Chondrocyte (in vitro differentiated cells): ENCODE measurements around the gene CRYZL1. TPM values are rescaled to one million over a fixed set of nuclear protein-coding genes. Genes with fewer than 3 reads are reported as not detected.

ENCODE experiments used
- DNase-seq: peaks from one replicate; pipeline ENCODE4 v3.0.0; 2021; ENCODE audit warnings: mixed read lengths, low spot score
- H3K27ac Mint-ChIP-seq: one replicate; pipeline ENCODE4 v1.8.0; 2021; ENCODE audit warnings: mild to moderate bottlenecking, moderate library complexity, mixed read lengths; ENCODE audit not compliant: unreplicated experiment
- H3K27me3 Mint-ChIP-seq: 2 replicates; pipeline ENCODE4 v1.8.0; 2021; ENCODE audit warnings: low read depth, mixed read lengths
- H3K36me3 Mint-ChIP-seq: 2 replicates; pipeline ENCODE4 v1.8.0; 2021; ENCODE audit warnings: low read depth, mixed read lengths
- H3K4me1 Mint-ChIP-seq: 2 replicates; pipeline ENCODE4 v1.8.0; 2021; ENCODE audit warnings: low read depth, mild to moderate bottlenecking, mixed read lengths
- H3K4me3 Mint-ChIP-seq: one replicate; pipeline ENCODE4 v1.8.0; 2021; ENCODE audit warnings: mild to moderate bottlenecking, moderate library complexity, mixed read lengths; ENCODE audit not compliant: unreplicated experiment
- H3K9me3 Mint-ChIP-seq: 2 replicates; pipeline ENCODE4 v1.8.0; 2021; ENCODE audit warnings: low read depth, mixed read lengths
- total RNA-seq: library from RNA; stranded (reverse); gene quantifications from 3 replicates; pipeline ENCODE4 v1.2.1, GENCODE V29; 2021
- TF ChIP-seq, protein P1 (sequence below): fragments of 200-600 bp; sonication (generic); IDR thresholded peaks from 2 replicates; pipeline ENCODE4 v1.5.0; 2021; ENCODE audit warnings: antibody characterized with exemption, mild to moderate bottlenecking, moderate library complexity

The CRYZL1 gene
- total RNA-seq, 1 donor from 2014 or later, result 30.4 TPM

- Mint-ChIP-seq H3K27me3 (no peaks in the 10 kb centered on the region), H3K27ac (peak overlapping the region; percentile 45), H3K9me3 (no peaks in the 10 kb centered on the region), H3K4me3 (no peak overlapping the region), H3K4me1 (peaks cover 23% of the 10 kb centered on the region), H3K36me3 (peaks cover 53% of the 10 kb centered on the region)
- no peak for DNase-seq
- TF ChIP-seq, protein P1, sequence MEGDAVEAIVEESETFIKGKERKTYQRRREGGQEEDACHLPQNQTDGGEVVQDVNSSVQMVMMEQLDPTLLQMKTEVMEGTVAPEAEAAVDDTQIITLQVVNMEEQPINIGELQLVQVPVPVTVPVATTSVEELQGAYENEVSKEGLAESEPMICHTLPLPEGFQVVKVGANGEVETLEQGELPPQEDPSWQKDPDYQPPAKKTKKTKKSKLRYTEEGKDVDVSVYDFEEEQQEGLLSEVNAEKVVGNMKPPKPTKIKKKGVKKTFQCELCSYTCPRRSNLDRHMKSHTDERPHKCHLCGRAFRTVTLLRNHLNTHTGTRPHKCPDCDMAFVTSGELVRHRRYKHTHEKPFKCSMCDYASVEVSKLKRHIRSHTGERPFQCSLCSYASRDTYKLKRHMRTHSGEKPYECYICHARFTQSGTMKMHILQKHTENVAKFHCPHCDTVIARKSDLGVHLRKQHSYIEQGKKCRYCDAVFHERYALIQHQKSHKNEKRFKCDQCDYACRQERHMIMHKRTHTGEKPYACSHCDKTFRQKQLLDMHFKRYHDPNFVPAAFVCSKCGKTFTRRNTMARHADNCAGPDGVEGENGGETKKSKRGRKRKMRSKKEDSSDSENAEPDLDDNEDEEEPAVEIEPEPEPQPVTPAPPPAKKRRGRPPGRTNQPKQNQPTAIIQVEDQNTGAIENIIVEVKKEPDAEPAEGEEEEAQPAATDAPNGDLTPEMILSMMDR, result no peak
These were observed 86.6 kb downstream of the CRYZL1 start for GRCh38 chr21:33554982-33555344.

GRCh38 chr21:33554236-33554981 is 87.1 kb downstream of the CRYZL1 start:
- H3K9me3 Mint-ChIP-seq, result no peaks in the 10 kb centered on the region

GRCh38 chr21:33552999-33553598 is 88.4 kb downstream of the CRYZL1 start:
- peaks cover 45% of the 10 kb centered on the region for H3K36me3 Mint-ChIP-seq
- DNase-seq, result no peak
- H3K4me1 Mint-ChIP-seq, result peaks cover 23% of the 10 kb centered on the region
- H3K27me3 Mint-ChIP-seq, result no peaks in the 10 kb centered on the region
- peak overlapping the region; percentile 22 for H3K27ac Mint-ChIP-seq
- TF ChIP-seq, protein P1, result no peak
- no peak overlapping the region for H3K4me3 Mint-ChIP-seq
- H3K9me3 Mint-ChIP-seq, result no peaks in the 10 kb centered on the region

More at GRCh38 chr21:33554236-33554981, 87.1 kb downstream of the CRYZL1 start:
- Mint-ChIP-seq H3K4me3 (no peak overlapping the region), H3K27ac (peak overlapping the region; percentile 25), H3K27me3 (no peaks in the 10 kb centered on the region), H3K4me1 (peaks cover 23% of the 10 kb centered on the region), H3K36me3 (peaks cover 51% of the 10 kb centered on the region)
- no peak for DNase-seq
- TF ChIP-seq, protein P1, result no peak

DNA sequence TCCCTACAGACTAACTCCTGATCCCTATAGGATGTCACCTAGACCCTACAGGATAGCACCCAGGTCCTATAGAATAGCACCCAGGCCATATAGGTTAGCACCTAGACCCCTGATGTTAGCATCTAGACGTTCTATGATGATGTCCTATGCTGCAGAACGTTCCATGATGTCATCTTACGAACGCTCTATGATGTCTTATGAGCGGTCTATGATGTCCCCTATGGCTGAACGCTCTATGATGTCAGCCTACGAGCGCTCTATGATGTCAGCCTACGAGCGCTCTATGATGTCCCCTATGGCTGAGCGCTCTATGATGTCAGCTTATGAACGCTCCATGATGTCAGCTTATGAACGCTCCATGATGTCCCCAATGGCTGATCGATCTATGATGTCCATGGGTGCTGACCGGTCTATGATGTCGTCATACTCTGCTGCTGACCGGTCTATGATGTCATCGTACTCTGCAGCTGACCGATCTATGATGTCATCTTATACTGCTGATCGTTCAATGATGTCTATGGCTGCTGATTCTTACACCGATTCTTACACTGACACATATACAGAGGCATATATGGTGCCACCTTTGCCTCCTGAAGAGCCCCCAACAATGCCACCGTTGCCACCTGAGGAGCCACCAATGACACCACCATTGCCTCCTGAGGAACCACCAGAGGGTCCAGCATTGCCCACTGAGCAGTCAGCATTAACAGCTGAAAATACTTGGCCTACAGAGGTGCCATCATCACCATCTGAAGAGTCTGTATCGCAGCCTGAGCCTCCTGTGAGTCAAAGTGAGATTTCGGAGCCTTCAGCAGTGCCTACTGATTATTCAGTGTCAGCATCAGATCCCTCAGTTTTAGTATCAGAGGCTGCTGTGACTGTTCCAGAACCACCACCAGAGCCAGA is 89.2 kb downstream of the CRYZL1 start:
- Mint-ChIP-seq H3K36me3 (peaks cover 41% of the 10 kb centered on the region), H3K27ac (peak overlapping the region; percentile 22), H3K4me1 (peaks cover 23% of the 10 kb centered on the region), H3K27me3 (no peaks in the 10 kb centered on the region), H3K4me3 (no peak overlapping the region), H3K9me3 (no peaks in the 10 kb centered on the region)
- DNase-seq, result no peak
- TF ChIP-seq, protein P1, result no peak

GRCh38 chr21:33551664-33552063 is 89.9 kb downstream of the CRYZL1 start:
- Mint-ChIP-seq H3K36me3 (peaks cover 40% of the 10 kb centered on the region), H3K27me3 (no peaks in the 10 kb centered on the region), H3K9me3 (no peaks in the 10 kb centered on the region), H3K4me1 (peaks cover 22% of the 10 kb centered on the region), H3K4me3 (no peak overlapping the region), H3K27ac (no peak overlapping the region)
- TF ChIP-seq, protein P1, result no peak
- DNase-seq, result no peak
